Ureter (tissue), 1 donor: ENCODE measurements around the gene LMAN1L. TPM values are rescaled to one million over a fixed set of nuclear protein-coding genes. Genes with fewer than 3 reads are reported as not detected.

Experiments
- DNase-seq: peaks from one replicate; pipeline ENCODE4 v3.0.0-alpha.2; 2020; ENCODE audit warnings: low spot score
- total RNA-seq: library from RNA; stranded (reverse); gene quantifications from one replicate; pipeline ENCODE4 v1.2.4, GENCODE V29; 2023
- donor health status: DM: yes; HTN: yes; CAD: no.

LMAN1L gene
- not detected for total RNA-seq

DNA sequence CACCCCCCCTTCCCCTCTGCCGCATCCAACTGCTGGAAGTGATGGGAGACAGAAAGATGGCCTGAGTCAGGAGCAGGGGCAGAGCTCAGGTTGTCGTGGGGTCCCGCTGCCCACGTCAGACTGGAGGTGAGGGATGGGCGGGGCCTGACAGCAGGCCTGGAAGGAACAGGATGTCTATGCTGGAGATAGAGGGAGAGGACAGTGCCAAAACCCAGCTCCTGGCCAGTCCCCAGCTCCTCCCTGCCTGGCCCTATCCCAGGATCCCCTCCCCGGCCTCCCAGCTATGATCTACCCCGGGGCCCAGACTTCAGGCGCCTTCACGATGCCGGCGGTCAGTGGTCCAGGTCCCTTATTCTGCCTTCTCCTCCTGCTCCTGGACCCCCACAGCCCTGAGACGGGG is at the start of gene LMAN1L:
TSS of gene LMAN1L (plus strand) at position 303 of the 400 bp plus-strand sequence. CDS start at position 323, 20 bp downstream.
- DNase-seq: no peak

DNA sequence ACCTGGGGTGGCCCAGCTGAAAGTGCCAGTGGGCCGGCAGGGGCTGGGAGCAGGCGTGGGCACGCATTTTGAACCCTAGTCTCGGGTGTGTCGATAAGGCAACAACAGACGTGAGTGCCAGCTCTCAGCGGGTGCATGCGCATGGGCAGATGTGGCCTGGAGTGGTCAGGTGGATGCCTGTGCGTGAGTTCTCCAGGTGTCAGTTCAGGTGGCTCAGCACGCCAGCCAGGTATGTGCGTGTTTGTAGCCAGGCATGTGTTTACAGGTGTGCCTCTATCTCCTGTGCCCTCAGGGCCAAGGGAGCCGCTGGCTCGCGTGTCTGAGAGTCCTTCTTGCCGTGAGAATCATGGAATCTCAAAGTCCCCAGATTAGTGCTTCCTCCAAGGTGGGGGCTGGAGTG is 49.2 kb upstream of the LMAN1L start:
- DNase-seq: no peak

DNA sequence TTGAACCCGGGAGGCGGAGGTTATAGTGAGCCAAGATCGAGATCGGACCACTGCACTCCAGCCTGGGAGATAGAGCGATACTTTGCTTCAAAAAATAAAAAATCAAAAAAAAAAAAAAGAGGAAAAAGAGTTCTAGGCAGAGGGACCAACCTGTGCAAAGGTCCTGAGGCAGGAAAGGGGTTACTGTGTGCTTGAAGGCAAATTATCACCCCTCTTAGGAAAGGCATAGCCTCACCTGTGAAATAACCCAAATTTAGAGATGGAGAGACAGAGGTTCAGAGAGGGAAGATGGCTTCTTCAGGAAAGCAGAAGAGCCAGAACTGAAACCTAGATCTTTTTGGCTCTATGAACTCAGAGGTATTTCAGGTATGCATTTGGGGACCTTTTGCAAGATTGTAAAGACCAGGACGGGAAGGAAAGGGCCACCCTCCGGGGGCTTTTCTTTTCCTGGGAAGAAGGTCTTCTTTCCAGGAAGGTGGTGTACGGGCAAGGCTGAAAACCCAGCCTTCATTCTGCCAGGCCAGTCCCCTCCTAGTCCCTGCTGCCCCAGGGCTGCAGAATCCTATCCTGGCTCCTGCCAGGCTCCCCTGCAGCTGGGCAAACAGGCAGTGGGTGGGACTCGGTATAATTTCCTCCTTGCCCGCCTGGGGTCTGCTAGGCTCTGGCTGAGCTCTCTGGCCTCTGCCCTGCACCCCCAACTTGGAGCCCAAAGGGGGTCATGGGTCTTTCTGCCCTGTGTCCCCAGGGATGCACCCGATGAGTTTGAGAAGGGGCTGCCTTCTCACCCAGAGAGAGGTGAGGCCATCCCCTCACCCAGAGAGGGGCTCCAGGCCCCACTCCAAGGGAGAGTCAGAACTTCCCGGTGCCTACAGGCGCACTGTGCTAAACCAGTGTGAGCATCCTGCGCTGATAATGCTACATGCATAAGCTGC is 45.2 kb upstream of the LMAN1L start:
- no peak for DNase-seq

DNA sequence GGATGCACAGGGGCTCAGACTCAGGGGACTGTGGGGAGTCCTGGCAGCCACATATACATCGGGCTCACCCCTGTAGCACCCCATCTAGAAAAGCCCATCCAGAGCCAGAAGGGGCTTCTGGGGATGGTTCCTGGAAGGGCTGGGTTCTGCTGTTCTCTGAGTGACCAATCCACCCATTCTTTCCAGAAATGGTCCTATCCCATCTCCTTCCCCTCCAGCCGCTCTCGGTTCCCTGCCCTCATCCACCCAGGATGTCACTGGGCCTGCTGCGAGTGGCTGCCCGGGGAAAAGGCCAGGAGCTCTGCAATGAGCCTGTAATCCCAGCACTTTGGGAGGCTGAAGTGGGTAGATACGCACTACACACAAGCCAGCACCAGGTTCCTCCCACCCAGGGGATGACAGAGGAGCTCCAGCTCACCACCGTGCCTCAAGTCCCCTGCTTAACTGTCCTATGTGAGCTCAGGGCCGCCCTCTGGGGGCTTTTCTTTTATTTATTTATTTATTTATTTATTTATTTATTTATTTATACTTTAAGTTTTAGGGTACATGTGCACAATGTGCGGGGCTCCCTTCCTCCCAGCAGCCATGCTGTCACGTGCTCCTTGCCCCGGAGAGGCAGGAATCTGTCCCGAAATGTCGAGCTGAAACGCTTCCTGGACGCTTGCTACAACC is 44.4 kb upstream of the LMAN1L start:
- no peak for DNase-seq

GRCh38 chr15:74768771-74769342 is 43.8 kb upstream of the LMAN1L start:
- no peak for DNase-seq

DNA sequence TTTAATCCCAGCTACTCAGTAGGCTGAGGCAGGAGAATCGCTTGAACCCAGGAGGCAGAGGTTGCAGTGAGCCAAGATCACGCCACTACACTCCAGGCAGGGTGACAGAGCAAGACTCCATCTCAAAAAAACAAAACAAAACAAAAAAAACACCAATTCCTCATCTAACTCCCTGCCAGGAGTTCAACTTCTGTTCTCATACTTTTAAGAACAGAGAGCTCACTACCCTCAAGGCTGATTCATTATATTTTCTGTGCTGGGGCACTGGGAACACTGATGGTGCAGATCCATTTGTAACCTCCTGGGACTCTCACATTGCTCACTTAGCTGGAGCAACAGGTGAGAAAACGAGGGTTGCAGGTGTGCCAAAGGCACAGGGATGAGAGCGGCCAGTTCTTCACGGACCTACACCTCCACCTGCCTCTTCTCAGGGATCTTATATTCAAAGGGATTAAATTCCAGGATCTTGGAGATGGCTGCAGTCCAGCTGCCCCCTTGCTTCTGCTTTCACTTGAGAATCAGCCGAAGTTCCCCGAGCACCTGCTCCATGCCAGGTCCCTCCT is 43.1 kb upstream of the LMAN1L start:
- DNase-seq: no peak

DNA sequence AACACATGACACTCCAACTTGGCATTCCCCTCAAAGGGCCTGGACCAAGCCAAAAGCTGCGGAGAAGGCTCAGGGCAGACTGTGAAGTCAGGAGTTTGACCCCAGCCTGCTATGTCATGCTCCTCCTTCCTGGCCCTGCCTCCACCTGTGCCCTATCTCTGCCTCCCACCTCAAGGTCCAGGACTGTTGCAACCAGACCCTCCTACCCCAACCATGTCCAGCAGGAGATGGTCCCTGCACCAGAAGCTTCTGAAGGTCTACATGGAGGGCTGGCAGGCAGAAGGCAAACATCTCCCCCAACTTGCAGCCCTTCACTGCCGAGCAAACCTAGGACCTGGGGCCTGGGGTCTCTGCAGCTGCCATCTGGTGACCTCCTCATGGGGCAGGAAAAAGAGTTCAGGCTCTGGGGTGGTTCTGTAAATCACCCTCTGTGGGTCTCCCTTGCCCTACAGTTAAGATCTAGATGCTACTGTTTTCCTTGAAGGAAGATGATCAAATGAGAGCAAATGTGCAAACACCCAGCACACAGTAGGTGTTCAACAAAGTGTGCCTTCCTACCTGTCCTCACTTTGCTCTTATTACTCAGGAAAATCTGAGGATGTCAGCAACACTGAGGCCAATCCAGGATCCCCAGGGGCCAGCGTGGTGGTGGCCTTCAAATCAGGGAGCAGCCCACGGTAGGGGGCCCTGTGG is 42.3 kb upstream of the LMAN1L start:
- no peak for DNase-seq

DNA sequence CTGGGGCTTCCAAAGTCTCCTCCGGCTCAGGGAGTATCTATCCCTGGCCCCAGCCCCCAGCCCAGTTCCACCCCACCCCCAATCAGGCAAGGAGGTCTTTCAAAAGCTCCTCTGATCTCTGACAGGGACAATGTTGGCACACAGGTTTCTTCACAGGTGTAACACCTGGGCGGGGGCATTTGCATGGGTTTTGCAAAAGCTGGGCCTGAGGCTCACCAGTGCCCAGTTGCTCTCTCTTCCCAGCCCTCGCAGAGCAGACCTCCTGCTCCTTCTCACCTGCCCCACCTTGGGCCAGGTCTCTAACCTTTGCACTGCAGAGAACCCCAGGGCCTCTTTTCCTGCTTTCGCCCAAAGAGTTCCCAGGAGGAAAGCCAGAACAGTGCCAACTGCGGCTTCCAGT is 39.3 kb upstream of the LMAN1L start:
- DNase-seq: no peak

DNA sequence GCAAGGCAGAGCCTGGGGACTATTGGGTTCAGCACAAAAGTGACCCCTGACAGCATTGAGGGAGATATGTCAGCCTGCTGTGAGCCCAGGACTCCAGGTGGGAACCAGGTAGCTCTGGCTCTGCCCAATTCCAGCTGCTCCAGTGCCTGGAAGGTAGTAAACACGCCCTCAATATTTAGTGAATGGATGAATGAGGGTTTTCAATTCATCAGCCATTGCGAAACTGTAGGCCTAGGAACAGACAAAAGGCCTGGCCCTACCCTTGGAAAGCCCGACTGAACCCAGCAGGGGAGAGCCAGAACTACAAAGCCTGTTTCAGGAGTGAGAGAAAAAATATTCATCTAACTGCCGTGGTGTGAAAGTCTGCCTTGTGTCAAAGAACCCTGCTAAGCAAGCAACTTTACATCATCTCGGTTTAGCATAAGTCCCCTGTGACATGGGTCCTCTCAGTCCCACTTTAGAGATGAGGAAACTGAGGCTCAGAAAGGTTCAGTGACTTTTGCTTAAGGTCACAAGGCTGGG is 38.8 kb upstream of the LMAN1L start:
- no peak for DNase-seq

- no peak for DNase-seq
Measured at GRCh38 chr15:74775132-74775562, 37.5 kb upstream of the LMAN1L start.

DNA sequence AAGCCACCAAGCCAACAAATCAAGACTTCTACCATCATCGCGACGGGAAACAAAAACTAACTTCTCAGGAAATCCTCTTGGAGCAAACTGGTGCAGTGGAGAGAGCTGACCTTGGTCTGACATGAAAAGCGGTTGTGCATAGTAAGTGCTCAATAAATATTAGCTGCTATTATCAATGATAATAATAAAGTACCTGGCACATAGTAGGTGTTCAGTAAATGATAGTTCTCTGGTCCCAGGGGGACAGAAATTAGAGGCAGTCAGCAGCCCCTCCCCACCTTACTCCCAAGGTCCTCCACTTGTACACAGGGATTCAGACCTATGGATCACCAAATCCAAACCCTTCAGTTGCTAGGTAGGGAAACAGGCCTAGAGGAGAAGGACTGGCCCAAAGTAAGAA is 36.7 kb upstream of the LMAN1L start:
- DNase-seq: no peak

DNA sequence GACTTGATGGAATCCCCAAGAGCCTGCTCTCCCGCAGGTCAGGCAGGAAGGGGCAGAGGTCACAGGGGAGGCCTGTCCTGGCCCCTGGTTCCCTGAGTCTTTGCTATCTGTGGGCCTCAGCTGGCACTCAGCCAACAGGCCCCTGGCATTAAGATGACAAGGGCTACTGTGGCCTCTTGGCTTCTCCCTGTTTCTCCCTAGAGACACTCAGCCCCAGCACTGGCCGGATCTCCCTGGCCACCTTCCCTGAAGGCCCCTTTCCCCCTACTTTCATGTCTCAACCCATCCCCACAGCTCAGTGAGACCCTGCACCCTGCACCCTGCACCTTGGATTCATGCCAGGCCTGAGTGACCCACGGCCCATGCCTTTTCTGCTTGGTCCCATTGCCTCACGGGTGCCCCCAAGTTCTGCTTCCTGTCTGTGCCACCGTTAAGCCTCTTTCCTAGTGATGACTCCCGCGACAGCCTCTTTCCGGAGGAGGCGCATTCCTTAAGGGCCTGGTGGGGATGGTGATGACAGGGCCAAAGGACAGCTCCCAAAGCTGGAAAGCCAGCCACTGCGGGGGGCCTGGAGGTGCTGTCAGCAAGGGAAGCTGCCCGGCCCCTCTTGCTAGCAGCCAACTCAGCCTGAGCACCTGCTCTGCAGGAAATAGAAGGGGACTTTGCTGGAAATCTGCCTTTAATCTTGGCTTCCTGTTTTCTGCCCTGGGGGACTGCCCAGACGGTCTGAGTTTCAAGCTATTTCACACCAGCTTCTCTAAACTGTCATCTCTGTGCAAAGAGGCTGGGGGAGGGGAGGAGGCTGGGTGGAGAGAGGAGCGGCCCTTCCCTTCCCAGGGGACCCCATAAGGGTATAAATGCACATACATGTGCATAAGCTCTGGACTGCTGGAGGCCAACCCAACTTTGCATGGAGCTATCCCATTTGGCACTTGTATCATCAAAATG is 35.5 kb upstream of the LMAN1L start:
- no peak for DNase-seq

DNA sequence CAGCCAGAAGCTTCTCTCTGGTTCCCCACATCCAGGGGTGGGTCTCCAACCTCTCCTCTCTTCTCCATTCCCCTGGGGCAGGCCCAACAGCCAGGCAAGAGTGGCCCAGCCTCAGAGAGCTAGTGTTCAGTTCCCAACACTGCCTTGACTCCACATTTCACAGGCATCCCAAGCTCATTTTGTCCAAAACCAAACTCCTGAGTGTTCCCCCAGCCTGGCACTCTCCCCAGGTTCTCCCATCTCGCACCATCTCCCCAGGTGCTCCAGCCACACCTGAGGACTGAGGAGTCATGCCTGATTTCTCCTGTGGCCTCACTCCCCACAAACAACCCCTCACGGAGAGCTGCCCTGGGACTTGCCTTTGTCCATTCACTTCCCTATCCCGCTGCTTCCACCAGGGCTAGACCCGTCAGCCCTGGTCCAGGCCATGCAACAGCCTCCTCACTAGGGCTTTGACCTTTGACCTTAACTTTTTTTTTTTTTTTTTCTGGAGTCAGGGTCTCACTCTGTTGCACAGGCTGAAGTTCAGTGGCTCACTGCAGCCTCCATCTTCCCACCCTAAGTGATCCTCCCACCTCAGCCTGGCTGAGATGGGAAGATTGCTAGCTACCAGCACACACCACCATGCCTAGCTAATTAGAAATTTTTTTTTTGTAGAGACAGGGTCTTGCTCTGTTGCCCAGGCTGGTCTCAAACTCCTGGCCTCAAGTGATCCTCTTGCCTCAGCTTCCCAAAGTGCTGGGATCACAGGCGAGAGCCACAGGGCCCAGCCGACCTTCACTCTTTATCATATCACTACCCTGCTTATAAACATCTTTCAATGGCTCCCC is 34.7 kb upstream of the LMAN1L start:
- DNase-seq: no peak

- DNase-seq: no peak
Measured at GRCh38 chr15:74778599-74778970, 34.0 kb upstream of the LMAN1L start.

DNA sequence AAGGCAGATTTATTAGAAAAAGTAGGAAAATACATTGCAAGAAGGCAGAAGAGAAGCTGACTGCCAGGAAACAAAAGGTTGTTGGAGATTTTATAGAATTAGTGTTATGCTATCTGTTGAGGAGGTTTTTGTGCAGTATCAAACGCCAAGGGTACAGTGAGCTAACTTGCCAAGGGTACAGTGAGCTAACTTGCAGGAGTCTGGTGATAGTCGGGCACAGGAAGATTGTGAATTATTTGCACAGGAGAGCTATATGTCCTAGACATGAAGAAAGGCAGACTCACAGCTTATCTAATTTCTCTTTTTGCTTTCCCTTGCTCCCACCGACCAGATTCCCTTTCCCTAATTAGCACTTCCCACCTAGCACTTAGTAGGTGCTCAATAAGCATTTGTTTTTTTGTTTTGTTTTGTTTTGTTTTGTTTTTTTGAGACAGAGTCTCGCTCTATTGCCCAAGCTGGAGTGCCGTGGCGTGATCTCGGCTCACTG is 33.4 kb upstream of the LMAN1L start:
- DNase-seq: no peak

GRCh38 chr15:74780523-74781430 is 31.9 kb upstream of the LMAN1L start:
- DNase-seq: no peak

- no peak for DNase-seq
Measured at GRCh38 chr15:74781431-74782258, 31.0 kb upstream of the LMAN1L start, which contains the start of gene CSK. Gene CSK, plus strand, starts transcription at chr15:74782080. Its CDS starts 16,218 bp downstream, at chr15:74798298.
